Inferior parietal cortex (tissue), 1 donor: ENCODE measurements around the gene TMPRSS15.

Experiments
- DNase-seq: peaks from one replicate; pipeline ENCODE4 v3.0.0-alpha.2; 2016; ENCODE audit errors: extremely low spot score

The TMPRSS15 gene

DNA sequence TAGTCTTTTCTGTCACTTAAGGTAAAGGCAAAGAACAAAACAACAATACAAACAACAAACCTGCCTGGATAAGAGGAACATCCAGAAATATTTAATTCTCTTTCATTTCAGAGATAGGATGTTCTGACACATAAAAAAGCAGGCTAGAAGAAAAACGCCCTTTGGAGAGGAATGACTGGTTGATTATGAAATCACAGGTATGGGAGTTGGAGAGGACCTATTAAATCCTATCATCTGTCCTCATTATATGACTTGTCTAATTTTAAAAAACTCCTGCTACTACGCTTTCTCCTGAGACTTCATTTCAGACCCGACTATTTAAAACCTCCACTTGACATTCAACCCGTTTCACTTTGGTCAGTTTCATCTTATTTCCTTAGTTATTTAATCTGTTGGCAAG is 54.1 kb downstream of the TMPRSS15 start:
- DNase-seq: no peak

DNA sequence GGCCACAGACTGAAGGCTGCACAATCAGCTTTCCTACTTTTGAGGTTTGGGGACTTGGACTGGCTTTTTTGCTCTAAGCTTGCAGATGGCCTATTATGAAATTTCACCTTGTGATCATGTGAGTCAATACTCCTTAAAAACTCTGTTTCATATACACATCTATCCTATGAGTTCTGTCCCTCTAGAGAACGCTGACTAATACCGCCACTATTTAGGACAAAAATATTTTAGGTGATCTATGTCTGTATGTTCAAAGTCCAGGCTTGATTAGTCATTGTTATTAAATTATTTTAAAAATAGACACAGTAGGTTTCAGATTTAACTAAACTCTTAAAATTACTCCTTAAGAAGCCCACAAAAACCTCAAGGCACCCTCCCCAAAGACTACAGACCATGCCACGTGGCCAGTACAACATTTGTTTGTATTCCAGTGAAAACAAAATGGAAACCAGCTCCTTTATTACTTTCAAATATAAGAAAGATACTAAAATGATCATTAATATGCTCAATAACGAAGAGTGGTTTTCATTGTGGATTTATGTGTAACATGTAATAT is 63.1 kb downstream of the TMPRSS15 start:
- no peak for DNase-seq

DNA sequence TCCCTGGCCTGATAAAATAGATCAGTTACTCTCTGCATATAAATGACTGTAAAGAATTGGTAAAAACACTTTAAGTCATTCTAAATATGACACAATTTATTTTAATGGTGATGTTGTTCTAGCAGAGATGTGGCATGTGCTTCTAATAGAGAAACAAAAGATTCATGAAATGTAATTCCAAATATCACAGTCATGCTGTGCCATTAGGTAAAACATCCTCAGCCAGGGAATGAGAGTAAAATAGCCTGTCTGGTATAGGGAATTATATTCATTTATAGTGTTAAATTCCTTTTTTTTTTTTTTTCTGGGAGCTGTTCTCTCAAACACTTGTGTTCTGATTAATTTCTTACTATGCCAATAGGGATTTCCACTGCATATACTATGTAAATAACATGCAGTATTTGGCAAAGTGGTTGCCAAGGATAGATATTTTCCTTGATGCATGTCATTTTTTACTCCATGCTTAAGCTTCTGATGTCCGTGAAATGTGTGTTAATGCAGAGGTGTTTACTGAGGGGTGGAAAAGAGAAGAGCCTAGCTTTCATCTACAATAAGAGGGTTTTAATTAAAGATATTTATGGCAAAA is 67.8 kb downstream of the TMPRSS15 start:
- no peak for DNase-seq

DNA sequence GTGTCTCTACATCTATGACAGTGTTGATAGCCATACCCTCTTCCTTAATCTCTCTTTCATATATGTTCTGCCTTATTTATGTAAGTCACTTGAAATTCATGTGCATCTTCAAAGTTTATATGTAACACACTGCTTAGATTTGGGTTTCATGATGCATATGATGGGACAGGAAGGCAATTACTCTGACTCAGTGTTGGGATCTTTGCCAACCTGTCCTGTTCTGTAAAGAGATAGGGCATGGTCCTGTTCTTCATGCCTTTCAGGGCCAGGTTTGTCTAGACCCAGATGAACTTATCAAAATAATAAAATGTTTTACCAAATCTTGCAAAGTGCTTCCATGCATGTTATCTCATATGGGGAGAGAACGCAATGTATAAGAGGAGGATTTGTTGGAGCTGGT is 69.5 kb downstream of the TMPRSS15 start:
- no peak for DNase-seq

DNA sequence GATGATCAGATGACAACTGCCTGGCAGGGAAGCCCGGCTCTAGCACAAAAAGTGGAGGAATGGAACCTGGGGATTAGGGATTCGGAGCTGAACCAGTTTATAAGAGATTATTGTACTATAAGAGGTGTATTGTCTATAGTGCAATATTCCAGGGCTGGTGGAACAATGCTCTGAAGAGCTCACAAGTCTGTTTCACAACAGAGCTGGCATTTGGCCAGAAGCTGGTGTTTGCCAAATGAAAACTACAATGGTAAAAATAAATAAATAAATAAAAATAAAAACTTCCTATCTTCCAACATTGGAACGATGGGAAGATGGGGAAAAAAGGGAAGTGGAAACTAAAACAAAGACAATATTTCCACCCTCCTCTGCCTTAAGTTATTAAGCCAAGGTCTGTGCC is 85.4 kb downstream of the TMPRSS15 start:
- no peak for DNase-seq

DNA sequence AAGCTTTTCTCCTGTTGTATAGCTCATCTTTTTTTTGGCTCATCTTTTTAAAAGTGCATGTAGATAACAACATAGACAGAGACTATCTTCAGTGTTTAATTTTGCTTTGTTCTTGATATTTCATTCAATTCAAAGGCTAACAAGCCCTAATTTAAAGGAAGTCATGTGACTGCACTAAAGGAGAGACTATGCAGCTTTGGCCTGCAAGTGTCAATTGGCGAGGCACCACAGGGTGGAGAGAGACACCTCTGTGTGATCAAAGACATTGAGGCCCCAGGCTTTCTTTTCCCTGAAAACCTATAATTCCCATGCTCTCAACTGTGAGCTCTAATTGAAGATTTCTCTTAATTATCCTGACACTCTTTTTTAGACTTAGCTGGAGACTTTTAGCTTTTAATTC is 105.4 kb downstream of the TMPRSS15 start:
- DNase-seq: no peak

DNA sequence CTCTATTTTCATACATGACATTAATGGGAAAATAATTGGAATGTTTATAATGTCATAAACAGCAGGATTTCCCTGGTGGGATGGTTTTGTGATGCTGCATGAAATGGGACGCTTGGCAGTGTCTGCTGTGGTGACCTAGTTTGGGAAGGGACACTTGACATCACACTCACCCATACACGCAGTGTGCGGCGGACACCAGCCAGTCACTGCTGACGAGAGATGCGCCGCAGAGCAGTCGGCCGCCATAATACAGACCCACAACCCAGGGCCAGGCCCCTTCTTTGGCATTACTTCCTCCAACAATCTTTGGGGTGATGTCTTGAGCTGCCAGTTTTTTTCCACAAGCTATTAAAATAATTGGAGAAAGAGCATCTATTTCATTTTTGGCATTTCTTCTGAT is 109.5 kb downstream of the TMPRSS15 start:
- no peak for DNase-seq

DNA sequence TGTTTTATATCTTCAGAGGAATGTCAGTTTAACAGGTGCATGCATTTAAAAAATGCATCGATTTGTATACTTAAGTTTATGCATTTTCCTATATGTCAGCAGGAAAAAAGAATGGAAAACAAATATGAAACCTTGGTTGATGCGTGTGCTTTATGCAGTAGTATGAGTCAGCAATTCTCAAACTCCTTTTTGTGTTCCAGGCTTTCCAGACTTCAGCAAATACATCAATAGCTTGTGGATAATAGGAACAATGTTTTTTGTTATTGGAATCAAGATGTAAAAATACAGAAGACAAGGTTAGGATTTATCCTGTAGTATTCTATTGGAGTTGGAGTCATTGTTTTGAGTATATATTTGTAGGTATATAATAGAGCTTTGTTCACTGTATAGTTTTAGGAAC is 113.7 kb downstream of the TMPRSS15 start:
- no peak for DNase-seq

DNA sequence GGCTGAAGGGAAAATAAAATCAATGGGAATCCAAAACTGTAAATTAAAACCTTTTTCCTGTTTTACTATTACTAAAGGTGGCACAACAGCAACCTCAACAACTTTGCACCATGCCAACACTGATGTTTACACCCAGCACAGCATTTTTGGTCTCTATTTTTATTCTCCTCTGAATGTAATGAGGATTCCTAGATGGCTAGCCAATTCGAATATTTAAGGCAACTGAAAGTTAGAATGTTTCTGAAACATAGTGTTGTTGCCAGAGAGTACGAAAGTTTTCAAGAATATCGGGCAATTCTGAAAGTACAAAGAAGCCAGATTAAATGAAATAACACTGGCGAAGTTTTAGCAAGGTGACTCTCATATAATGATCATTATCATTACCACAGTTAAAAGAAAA is 118.2 kb downstream of the TMPRSS15 start:
- no peak for DNase-seq

DNA sequence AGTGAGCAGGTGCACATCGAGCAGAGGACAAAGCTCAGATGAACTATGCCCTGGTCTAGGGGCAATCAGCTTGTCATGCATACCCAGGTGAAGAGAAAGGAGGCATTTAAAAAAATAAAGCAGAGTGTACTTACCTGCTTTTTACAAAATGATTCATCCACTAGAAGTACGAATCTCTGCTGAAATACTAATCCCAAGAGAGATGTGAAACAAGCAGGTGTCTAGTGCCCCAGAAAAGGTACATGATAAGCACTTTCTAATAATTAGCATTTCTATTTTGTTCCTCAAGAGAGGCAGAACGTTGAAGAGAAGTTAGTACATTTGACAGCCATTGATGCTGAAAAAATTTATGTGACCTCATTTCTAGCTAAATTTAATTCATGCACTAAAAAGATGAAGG is 127.8 kb downstream of the TMPRSS15 start:
- DNase-seq: no peak

DNA sequence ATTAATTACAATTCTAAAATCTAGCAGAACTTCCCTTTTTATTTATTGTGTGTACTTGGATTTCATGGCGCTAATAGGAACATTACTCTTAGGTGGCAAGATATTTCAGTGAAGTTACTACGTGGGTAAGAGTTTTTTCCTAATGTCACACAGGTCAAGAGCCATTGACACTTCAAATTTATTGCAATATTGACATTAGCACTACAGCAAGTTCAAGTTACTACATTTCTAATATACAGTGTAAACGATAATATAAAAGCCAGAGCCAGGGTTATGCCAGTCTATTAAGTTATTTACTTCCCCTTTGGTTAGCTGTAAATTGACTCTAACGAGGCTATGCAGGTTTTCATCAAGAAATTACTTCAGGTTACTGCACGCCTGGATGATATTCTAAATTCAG is 129.2 kb downstream of the TMPRSS15 start:
- DNase-seq: no peak

DNA sequence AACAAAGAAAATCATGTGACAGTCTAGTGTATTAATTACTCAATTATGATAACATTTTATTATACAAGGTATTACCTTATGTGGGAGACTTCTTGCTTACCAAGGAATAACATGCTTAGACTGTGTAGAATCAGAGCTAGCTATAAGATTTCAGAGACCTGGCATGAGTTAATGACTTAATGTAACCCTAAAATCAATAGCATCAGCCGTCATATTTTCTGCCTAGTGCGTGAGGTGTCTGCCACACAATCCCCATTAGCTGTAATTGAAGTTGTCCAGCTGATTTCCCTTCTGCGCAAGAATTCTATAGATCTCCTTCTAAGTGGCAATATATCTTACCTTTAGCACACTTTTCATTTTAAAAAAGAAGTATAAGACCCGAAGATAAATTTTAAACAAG is 130.2 kb downstream of the TMPRSS15 start:
- no peak for DNase-seq

DNA sequence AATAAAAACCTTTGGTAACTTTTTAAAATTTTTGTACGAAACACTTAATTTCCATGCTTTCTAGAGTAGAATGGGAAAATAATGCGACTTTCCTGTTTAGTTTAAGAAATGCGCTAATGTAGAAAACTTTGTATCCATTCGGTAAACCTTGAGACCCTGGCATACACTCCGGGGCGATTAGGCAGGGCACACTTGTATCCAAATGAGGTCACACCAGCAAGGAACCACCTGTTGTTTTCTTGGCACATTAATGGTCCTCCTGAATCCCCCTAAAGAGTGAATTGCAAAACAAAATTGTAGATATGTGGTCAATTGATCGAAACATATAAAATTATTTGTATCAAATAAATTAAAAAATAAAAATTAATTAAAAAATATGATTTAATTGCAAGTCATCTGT is 133.7 kb downstream of the TMPRSS15 start:
- no peak for DNase-seq

DNA sequence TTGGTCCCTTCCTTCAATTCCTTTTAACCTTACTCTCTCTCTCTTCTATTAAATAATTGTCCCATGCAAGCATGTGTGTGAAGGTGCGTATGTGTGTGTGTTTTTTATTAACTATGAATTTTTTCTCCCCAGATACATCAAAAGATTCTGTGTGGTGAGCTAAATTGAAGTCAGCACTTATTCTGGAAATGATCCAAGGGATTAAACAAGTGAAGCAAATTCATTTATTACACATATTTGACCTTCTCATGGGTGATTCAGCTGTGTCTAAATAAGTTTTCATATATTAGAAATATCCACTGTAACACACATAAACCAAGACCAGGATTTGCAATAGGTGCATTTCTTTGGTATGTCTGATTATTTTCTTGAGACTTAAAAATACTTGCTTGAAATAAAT is 134.7 kb downstream of the TMPRSS15 start:
- DNase-seq: no peak

DNA sequence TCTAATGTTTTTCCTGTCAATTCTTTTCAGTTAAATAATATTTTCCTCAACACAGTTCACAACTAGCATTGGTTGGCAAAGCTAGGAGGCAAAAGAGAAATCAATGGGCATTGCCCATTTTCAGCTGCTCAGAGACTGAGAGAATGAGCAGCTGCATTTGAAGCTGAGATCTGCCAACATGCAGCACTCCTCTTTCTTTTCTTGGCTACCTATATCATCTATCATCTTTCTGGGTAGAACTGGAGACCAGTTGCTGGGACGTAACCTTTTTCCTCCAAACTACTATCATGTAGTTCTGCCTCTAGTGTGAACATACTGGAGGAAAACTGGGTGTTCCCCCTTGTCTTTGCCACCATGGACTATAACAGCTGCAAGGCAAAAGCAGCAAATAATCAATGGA is 136.1 kb downstream of the TMPRSS15 start:
- no peak for DNase-seq

DNA sequence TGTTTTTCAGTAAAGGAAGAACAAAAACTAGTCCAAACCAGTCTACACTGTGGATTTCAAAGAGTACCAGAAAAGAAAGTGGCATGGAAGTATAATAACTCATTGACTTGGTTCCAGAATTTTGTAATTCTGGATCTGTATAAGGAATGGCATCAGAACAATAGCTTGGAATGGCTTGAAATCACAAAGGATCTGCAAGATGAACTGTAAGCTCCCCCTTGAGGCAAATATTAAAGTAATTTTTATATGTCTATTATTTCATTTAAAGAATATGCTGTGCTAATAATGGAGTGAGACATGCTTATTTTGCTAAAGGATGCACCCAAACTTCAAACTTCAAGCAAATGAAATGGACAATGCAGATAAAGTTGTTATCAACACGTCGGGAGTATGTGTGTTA is 137.6 kb downstream of the TMPRSS15 start:
- no peak for DNase-seq

DNA sequence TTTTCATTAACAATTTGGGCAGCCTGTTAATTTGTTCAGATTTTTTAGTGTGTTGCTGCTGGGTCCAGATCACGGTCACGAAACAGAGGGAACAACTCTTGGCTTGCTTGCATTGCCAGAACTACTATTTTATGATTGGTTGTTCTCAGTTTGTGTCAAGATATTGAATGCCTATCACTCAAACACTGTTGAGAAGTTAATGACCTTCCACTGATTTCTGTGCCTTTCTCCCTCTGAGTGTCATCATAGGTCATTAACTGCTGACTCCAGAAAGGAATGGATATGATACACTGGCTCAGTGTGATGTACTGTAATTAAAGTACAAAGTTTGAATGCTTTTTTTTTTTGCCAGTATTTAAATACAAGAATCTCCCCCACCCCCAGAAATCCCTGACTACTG is 149.8 kb downstream of the TMPRSS15 start:
- DNase-seq: no peak

DNA sequence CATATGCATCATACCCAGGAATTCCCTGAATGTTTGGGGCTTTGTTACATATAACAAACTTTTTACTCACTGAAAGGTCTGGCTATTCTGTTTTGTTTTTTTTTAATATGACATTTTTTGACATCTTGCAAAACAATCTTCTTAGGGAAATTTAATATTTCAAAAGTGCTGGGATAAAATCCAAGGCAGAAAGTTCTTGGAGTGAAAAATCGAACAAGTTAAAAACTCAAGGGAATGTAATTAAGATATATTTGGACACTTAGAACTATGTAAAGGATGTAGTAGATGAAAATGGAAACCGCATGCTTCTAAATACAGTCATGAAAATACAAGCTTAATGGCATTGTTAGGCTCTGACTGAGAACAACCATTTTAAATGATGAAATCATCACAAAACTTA is 150.4 kb downstream of the TMPRSS15 start:
- DNase-seq: no peak

DNA sequence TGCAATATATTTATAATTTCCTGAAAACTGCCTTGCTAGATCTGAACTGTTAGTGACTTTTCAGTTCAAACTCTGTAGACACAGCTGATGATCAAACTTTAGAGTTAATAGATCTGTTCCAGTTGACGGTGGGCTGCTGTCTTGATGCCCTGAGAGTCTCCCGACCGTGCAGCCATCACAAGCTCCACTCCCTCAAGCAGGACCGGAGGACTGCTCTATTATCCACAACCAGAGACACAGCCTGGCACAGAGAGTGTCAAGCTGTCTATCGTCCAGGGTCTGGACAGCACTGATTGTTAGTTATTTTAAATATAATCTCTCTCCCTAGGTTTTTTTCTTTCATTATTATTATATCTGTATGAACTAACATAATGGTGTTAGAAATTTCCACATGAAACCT is 150.9 kb downstream of the TMPRSS15 start:
- no peak for DNase-seq

DNA sequence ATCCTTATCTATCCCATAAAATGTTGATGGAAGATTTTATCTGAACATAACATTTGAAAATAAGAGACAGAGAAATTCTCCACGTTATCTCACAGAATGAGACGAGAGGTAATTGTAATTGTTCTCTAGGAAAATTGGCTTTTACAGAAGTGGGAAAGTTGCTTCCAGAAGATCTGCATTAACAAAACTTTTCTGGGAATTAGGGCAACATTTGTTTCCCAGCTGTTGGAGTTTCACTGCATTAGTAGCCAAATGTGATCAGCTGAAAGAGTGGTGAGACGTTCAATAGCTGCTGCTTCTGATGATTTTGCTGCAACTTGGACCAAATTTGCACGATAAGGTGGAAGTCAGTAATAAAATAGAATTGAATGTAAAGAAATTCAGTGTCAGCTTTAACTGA is 151.3 kb downstream of the TMPRSS15 start:
- DNase-seq: no peak

DNA sequence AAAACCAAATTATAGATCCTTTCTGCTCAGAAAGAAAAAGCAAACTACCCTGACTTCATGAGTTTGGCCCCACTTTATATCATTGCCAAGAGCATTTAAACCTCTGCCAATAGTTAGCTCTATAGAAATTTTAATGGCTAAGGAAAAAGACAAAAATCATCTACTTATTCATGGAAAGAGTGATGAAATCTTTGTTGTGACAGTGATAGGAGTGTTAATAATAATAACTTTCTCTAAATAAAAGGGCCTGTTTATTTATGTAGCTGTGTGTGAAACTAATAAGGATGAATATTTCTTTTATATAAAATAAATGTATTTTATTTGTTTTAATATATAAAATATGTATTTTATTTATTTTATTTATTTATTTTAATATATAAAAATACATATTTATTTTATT is 152.5 kb downstream of the TMPRSS15 start:
- no peak for DNase-seq

DNA sequence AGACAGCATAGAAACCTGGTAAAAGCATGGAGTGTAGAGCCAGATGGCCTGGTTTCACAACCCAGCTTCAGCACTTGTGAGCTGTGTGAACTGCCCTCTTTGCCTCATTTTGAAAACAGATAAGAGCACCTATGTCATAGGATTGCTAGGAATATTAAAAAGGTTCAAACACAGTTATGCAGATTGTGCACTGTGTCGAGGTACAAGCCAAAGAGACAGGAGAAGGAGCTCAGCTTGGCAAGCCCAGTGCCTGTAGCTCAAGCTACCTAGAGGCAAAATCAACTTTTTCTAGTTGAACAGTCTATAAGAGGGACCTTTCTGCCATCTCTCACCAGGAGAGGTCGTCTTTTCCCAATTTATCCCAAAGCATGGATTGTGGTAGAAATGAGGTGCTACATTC is 153.9 kb downstream of the TMPRSS15 start:
- no peak for DNase-seq

DNA sequence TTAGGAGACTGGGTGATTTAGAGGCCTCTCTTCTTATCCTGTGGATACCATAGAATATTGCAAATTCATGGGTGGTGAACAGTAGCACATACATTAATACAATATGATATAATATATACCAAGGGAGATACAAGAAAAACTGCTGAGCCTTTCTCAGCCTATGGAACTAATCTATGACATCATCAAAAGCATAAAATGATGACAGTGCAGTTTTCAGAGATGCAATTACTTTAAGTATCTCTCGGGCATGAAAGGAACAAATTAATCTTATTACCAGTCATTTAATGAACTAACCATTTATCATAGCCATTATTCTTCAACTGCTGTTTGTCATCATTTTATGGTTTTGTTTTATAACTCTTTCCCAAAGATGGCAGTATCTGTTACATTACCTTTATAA is 155.4 kb downstream of the TMPRSS15 start:
- no peak for DNase-seq

DNA sequence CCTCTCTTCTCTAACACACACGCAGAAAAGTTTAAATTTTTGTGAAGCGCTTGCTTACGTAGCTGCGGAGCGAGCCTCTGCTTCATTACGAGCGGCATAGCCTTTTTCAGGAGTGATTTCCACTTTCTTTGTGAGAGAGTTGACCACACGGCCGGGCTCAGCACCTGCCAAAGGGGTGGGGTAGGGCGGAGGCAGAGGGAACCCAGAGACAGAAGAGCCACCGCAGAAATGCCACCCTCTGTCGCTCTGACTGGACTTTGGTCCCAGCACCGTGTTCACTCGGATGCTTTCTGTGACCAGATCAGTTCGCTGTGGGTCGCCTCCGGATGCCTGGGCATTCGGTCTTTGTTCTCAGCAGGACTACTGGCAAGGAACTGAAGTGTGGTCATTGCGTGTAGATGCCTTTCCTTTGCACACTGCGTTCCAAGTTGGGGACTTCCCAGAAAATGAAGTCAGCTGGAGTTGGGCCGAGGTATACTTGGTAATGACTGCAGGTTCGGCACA is 158.1 kb downstream of the TMPRSS15 start:
- no peak for DNase-seq
